HAP-1 (cell line): ENCODE results near the gene TSPEAR.
"Not testable (repeated sequence)": the region's sequence is repeated elsewhere in the genome, so short reads cannot be mapped to it uniquely, and the experiment has no call there.

Experiments used
- DNase-seq, 2 experiments: peaks; one replicate each; pipeline ENCODE4 v3.0.0-alpha.2; 2016 to 2020; ENCODE audit warnings: low spot score in 2 of 2
- H3K27me3 ChIP-seq: fragments of 250-450 bp; sonication (Bioruptor Pico); 2 replicates; pipeline ENCODE4 v1.5.1; 2020; ENCODE audit warnings: low read depth, mild to moderate bottlenecking, moderate library complexity
- H3K36me3 ChIP-seq: fragments of 250-450 bp; sonication (Bioruptor Pico); replicated peaks from 2 replicates; pipeline ENCODE4 v1.5.1; 2020; ENCODE audit warnings: mild to moderate bottlenecking
- H3K4me1 ChIP-seq: fragments of 250-450 bp; sonication (Bioruptor Pico); 2 replicates; pipeline ENCODE4 v1.5.1; 2020; ENCODE audit warnings: mild to moderate bottlenecking
- H3K4me3 ChIP-seq: fragments of 250-450 bp; sonication (Bioruptor Pico); 2 replicates; pipeline ENCODE4 v1.5.1; 2020; ENCODE audit warnings: mild to moderate bottlenecking, moderate library complexity
- H3K9me3 ChIP-seq: fragments of 250-450 bp; sonication (Bioruptor Pico); 2 replicates; pipeline ENCODE4 v1.5.1; 2020; ENCODE audit warnings: mild to moderate bottlenecking, moderate library complexity
- in situ Hi-C: fragments of 300-500 bp; cut with MboI; formaldehyde crosslinking; loops from 3 replicates; pipeline ENCODE4 v1.14.3; 2020; ENCODE audit warnings: low sequenced_read_pairs, inconsistent platforms, mixed read lengths

Gene TSPEAR

GRCh38 chr21:44664691-44665090 is 46.7 kb downstream of the TSPEAR start:
- Histone ChIP-seq H3K36me3 (no peaks in the 10 kb centered on the region), H3K4me3 (no peak overlapping the region), H3K9me3 (no peaks in the 10 kb centered on the region), H3K27me3 (no peaks in the 10 kb centered on the region), H3K4me1 (no peaks in the 10 kb centered on the region)
- in situ Hi-C loops: no loop called here
- DNase-seq: no peak

- H3K27me3 ChIP-seq, in situ Hi-C loops, H3K36me3 ChIP-seq, DNase-seq, H3K9me3 ChIP-seq, H3K4me3 ChIP-seq, H3K4me1 ChIP-seq: not testable (repeated sequence)
Observed at GRCh38 chr21:44661567-44661966, 49.8 kb downstream of the TSPEAR start.

- Histone ChIP-seq H3K4me3 (no peak overlapping the region), H3K27me3 (no peaks in the 10 kb centered on the region), H3K36me3 (no peaks in the 10 kb centered on the region), H3K9me3 (no peaks in the 10 kb centered on the region), H3K4me1 (no peaks in the 10 kb centered on the region)
- DNase-seq: no peak
- in situ Hi-C loops: no loop called here
Observed at GRCh38 chr21:44658913-44659595, 52.3 kb downstream of the TSPEAR start.

- in situ Hi-C loops: no loop called here
- H3K4me3 ChIP-seq: no peak overlapping the region
- no peaks in the 10 kb centered on the region for H3K9me3 ChIP-seq
- H3K4me1 ChIP-seq: no peaks in the 10 kb centered on the region
- no peak for DNase-seq
- no peaks in the 10 kb centered on the region for H3K36me3 ChIP-seq
- H3K27me3 ChIP-seq: no peaks in the 10 kb centered on the region
Observed at GRCh38 chr21:44658541-44658910, 52.8 kb downstream of the TSPEAR start.

- in situ Hi-C loops: no loop called here
- Histone ChIP-seq H3K36me3 (no peaks in the 10 kb centered on the region), H3K4me1 (no peaks in the 10 kb centered on the region), H3K27me3 (no peaks in the 10 kb centered on the region), H3K9me3 (no peaks in the 10 kb centered on the region), H3K4me3 (no peak within 1 kb of the TSS)
- no peak for DNase-seq
Observed at GRCh38 chr21:44657635-44658540, 53.5 kb downstream of the TSPEAR start, which contains the start of gene KRTAP12-3. TSS of gene KRTAP12-3 (plus strand) at chr21:44657932. CDS start at chr21:44657980, 48 bp downstream.

- Histone ChIP-seq H3K4me1 (no peaks in the 10 kb centered on the region), H3K4me3 (no peak overlapping the region), H3K27me3 (no peaks in the 10 kb centered on the region), H3K36me3 (no peaks in the 10 kb centered on the region), H3K9me3 (no peaks in the 10 kb centered on the region)
- in situ Hi-C loops: no loop called here
- DNase-seq: no peak
Observed at GRCh38 chr21:44656868-44657267, 54.5 kb downstream of the TSPEAR start.

- in situ Hi-C loops: no loop called here
- no peaks in the 10 kb centered on the region for H3K36me3 ChIP-seq
- no peak within 1 kb of the TSS for H3K4me3 ChIP-seq
- H3K4me1 ChIP-seq: no peaks in the 10 kb centered on the region
- H3K27me3 ChIP-seq: no peaks in the 10 kb centered on the region
- H3K9me3 ChIP-seq: no peaks in the 10 kb centered on the region
- DNase-seq: no peak
Observed at GRCh38 chr21:44654576-44655175, 56.7 kb downstream of the TSPEAR start, which contains the start of gene KRTAP12-4. TSS of gene KRTAP12-4 (minus strand) at chr21:44654659. CDS start at chr21:44654614, 45 bp downstream.

- DNase-seq: no peak
- in situ Hi-C loops: no loop called here
- H3K9me3 ChIP-seq: no peaks in the 10 kb centered on the region
Observed at GRCh38 chr21:44653656-44654575, 57.5 kb downstream of the TSPEAR start.

GRCh38 chr21:44653123-44653522 is 58.2 kb downstream of the TSPEAR start:
- Histone ChIP-seq H3K27me3 (no peaks in the 10 kb centered on the region), H3K9me3 (no peaks in the 10 kb centered on the region), H3K36me3 (no peaks in the 10 kb centered on the region), H3K4me3 (no peak overlapping the region), H3K4me1 (no peaks in the 10 kb centered on the region)
- DNase-seq: no peak
- in situ Hi-C loops: no loop called here

More at GRCh38 chr21:44653656-44654575, 57.5 kb downstream of the TSPEAR start:
- Histone ChIP-seq H3K4me1 (no peaks in the 10 kb centered on the region), H3K36me3 (no peaks in the 10 kb centered on the region), H3K4me3 (no peak overlapping the region), H3K27me3 (no peaks in the 10 kb centered on the region)

GRCh38 chr21:44650973-44651675 is 60.2 kb downstream of the TSPEAR start:
- H3K27me3 ChIP-seq: no peaks in the 10 kb centered on the region
- no peak overlapping the region for H3K4me3 ChIP-seq
- no peaks in the 10 kb centered on the region for H3K4me1 ChIP-seq
- no peaks in the 10 kb centered on the region for H3K36me3 ChIP-seq
- in situ Hi-C loops: no loop called here
- H3K9me3 ChIP-seq: no peaks in the 10 kb centered on the region
- DNase-seq: no peak

- DNase-seq: no peak
- in situ Hi-C loops: no loop called here
- H3K4me3 ChIP-seq: no peak overlapping the region
Observed at GRCh38 chr21:44650265-44650972, 61.0 kb downstream of the TSPEAR start.

GRCh38 chr21:44649521-44650100 is 61.8 kb downstream of the TSPEAR start:
- DNase-seq: no peak
- Histone ChIP-seq H3K9me3 (no peaks in the 10 kb centered on the region), H3K27me3 (no peaks in the 10 kb centered on the region), H3K4me3 (no peak overlapping the region), H3K36me3 (no peaks in the 10 kb centered on the region), H3K4me1 (no peaks in the 10 kb centered on the region)
- in situ Hi-C loops: loop anchor here (10.0 kb wide), 1 partner anchor 55 kb away; no protein-coding TSS in a partner anchor

More at GRCh38 chr21:44650265-44650972, 61.0 kb downstream of the TSPEAR start:
- no peaks in the 10 kb centered on the region for H3K4me1 ChIP-seq
- H3K36me3 ChIP-seq: no peaks in the 10 kb centered on the region
- H3K9me3 ChIP-seq: no peaks in the 10 kb centered on the region
- no peaks in the 10 kb centered on the region for H3K27me3 ChIP-seq
